GM18861 (cell line): ENCODE results near the gene EBF3.

Experiments used
- ATAC-seq: cut with Tn5 transposase; IDR thresholded peaks from one replicate; pipeline ENCODE4 v1.9.1; 2021; ENCODE audit not compliant: unreplicated experiment

Gene EBF3

GRCh38 chr10:129972145-129972965 lies 8.3 kb upstream of the EBF3 start:
- no peak for ATAC-seq

GRCh38 chr10:129971381-129972144 lies 7.5 kb upstream of the EBF3 start:
- ATAC-seq: no peak

- ATAC-seq: no peak
Observed at GRCh38 chr10:129970465-129971364, 6.6 kb upstream of the EBF3 start.

- ATAC-seq: no peak
Observed at GRCh38 chr10:129969911-129970464, 5.9 kb upstream of the EBF3 start.

GRCh38 chr10:129969184-129969910 lies 5.3 kb upstream of the EBF3 start:
- ATAC-seq: no peak

- ATAC-seq: no peak
Observed at GRCh38 chr10:129968853-129969183, 4.7 kb upstream of the EBF3 start.

GRCh38 chr10:129968020-129968852 lies 4.2 kb upstream of the EBF3 start:
- no peak for ATAC-seq

GRCh38 chr10:129967579-129968019 lies 3.5 kb upstream of the EBF3 start:
- no peak for ATAC-seq

GRCh38 chr10:129966889-129967578 lies 3.0 kb upstream of the EBF3 start:
- no peak for ATAC-seq

- no peak for ATAC-seq
Observed at GRCh38 chr10:129966370-129966888, 2.4 kb upstream of the EBF3 start.

- no peak for ATAC-seq
Observed at GRCh38 chr10:129965959-129966358, 1.9 kb upstream of the EBF3 start.

- ATAC-seq: no peak
Observed at GRCh38 chr10:129965425-129965808, 1.3 kb upstream of the EBF3 start.

GRCh38 chr10:129964611-129965424 lies 744 bp upstream of the EBF3 start:
- ATAC-seq: no peak

- ATAC-seq: no peak
Observed at GRCh38 chr10:129962872-129963640, 1.0 kb downstream of the EBF3 start.

- ATAC-seq: no peak
Observed at GRCh38 chr10:129962031-129962871, 1.8 kb downstream of the EBF3 start.

- ATAC-seq: no peak
Observed at GRCh38 chr10:129961157-129961701, 2.8 kb downstream of the EBF3 start.
